GM21576 (cell line): Measurements from ENCODE around the gene CRISP3.

Experiments used
- ATAC-seq: cut with Tn5 transposase; IDR thresholded peaks from one replicate; pipeline ENCODE4 v1.9.1; 2021; ENCODE audit warnings: mild to moderate bottlenecking, moderate library complexity; ENCODE audit not compliant: unreplicated experiment

Gene CRISP3

DNA sequence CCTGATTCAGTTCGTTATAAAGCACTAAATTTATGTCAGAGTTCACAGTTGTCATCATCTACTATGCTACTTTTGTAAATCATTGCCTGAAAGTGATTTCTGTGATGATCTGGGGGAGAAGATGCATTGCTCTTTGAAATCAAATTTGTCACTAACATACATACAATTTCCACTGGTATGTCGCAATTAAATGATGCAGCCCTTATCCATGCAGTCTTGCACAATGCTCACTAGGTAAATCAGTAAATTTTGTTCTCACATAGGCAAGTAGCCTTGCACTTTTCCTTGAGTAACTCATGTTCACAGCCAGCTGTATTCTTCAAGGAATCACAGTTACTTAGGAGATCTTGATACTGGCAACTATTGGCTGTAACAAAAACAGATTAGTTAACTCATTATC, 51.7 kb downstream of the CRISP3 start:
- no peak for ATAC-seq
